ENCODE results near the gene MRPL3. TPM values are rescaled to one million over a fixed set of nuclear protein-coding genes. Genes with fewer than 3 reads are reported as not detected.

The MRPL3 gene
- total RNA-seq, 1 donor from 2014 or later = 157 TPM

DNA sequence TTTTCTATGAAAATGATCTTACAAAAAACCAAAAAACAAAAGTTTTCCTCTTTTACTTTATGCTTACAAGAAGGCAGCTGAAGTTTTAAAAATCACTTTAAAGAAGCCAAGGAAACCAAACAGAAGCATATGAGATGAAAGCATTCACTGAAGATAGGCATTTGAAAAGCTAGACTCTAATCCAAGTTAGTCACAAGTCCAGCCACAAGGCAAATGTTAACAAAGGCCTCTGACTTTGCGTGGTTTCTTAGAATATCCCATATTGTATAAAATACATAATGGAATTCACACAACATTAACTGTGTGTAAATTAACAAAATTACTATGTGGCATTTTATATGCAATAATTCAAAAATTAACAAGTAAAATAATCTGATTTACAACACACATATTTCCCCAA is 17.7 kb downstream of the MRPL3 start:
- H3K4me1 Mint-ChIP-seq (ENCODE audit: low read depth) = peaks cover 22% of the 10 kb centered on the region
- no peak overlapping the region for H3K4me3 Mint-ChIP-seq (ENCODE audit: low read depth)
- no peak overlapping the region for H3K27ac Mint-ChIP-seq
- peaks cover 8% of the 10 kb centered on the region for H3K9me3 Mint-ChIP-seq
- no peak for DNase-seq (ENCODE audit: low spot score)
- H3K36me3 Mint-ChIP-seq (ENCODE audit: low read depth) = peaks cover 53% of the 10 kb centered on the region
- intact Hi-C loops (cut with micrococcal nuclease) = no loop called here
- H3K27me3 Mint-ChIP-seq (ENCODE audit: low read depth) = no peaks in the 10 kb centered on the region

DNA sequence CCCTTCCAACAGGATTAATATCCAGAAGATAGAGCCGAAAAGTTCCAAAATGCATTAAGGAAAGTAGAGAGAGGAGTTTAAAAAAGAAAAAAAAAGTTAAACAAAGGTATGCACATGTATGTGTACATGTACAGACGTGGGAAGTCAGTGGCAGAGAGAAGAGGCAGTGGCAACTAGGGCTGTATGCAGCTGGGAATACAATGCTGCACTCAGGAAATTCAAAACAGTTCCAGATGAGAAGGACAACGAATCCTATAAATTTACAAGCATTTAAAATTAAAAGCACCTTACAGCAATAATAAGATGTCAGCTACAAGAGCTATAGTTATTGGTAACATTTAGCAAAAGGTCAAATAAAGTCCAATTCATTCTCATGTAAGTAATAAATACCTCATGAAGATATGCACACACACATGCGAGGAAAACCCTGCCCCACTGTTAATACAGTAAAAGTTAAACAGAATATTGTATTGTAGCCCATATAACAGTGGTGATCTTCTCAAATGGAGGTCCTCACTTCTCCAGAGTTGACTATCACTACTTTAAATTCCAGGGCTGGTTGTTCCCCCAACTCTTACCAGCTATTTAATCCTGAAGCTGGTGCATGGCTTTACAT is 18.2 kb downstream of the MRPL3 start:
- intact Hi-C loops (cut with micrococcal nuclease) = no loop called here
- H3K4me1 Mint-ChIP-seq (ENCODE audit: low read depth) = peaks cover 22% of the 10 kb centered on the region
- no peak overlapping the region for H3K27ac Mint-ChIP-seq
- H3K27me3 Mint-ChIP-seq (ENCODE audit: low read depth) = no peaks in the 10 kb centered on the region
- peaks cover 8% of the 10 kb centered on the region for H3K9me3 Mint-ChIP-seq
- DNase-seq (ENCODE audit: low spot score) = no peak
- peaks cover 56% of the 10 kb centered on the region for H3K36me3 Mint-ChIP-seq (ENCODE audit: low read depth)
- H3K4me3 Mint-ChIP-seq (ENCODE audit: low read depth) = no peak overlapping the region

DNA sequence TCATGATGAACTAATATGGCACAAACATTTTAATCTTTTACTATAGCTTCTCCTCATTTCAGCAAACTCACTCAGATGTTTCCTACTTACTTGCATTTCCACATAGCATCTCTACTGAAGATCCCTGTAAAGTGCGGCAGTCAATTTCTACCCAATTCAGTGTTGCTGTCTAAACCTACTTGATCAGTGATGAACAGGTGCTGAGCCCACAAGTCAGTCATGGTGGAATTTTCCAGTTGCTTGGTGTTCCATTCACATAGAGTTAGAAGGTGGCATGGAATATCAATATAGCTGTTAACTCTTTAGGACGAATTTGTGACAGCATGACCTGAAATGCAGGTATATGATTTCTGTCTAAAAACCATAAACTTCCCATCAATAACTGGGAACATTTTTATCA is 22.7 kb downstream of the MRPL3 start:
- intact Hi-C loops (cut with micrococcal nuclease) = no loop called here
- peaks cover 15% of the 10 kb centered on the region for H3K4me1 Mint-ChIP-seq (ENCODE audit: low read depth)
- H3K27me3 Mint-ChIP-seq (ENCODE audit: low read depth) = no peaks in the 10 kb centered on the region
- H3K27ac Mint-ChIP-seq = no peak overlapping the region
- peaks cover 51% of the 10 kb centered on the region for H3K36me3 Mint-ChIP-seq (ENCODE audit: low read depth)
- H3K4me3 Mint-ChIP-seq (ENCODE audit: low read depth) = no peak overlapping the region
- H3K9me3 Mint-ChIP-seq = no peaks in the 10 kb centered on the region
- no peak for DNase-seq (ENCODE audit: low spot score)

DNA sequence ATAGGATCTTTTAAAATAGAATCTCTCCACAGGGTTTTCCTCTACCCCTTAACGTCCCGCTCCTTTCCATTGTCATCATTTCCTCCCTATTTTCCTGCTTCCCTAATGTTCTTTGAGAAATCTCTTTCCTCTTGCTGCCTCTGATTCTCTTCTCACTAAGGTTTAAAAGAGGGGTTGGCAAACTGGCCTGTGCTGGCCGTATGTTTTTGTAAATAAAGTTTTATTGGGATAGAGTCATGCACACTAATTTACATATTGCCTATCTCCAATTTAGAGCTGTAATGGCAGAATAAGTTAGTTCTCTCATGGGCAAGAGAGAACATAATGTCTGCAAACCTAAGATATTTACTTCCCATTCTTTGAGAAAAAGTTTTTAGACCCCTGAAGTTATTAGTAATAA is 25.0 kb downstream of the MRPL3 start:
- no peak overlapping the region for H3K27ac Mint-ChIP-seq
- H3K4me1 Mint-ChIP-seq (ENCODE audit: low read depth) = peaks cover 23% of the 10 kb centered on the region
- no peak for DNase-seq (ENCODE audit: low spot score)
- no peak overlapping the region for H3K4me3 Mint-ChIP-seq (ENCODE audit: low read depth)
- no peaks in the 10 kb centered on the region for H3K27me3 Mint-ChIP-seq (ENCODE audit: low read depth)
- H3K9me3 Mint-ChIP-seq = no peaks in the 10 kb centered on the region
- peaks cover 50% of the 10 kb centered on the region for H3K36me3 Mint-ChIP-seq (ENCODE audit: low read depth)
- intact Hi-C loops (cut with micrococcal nuclease) = no loop called here

DNA sequence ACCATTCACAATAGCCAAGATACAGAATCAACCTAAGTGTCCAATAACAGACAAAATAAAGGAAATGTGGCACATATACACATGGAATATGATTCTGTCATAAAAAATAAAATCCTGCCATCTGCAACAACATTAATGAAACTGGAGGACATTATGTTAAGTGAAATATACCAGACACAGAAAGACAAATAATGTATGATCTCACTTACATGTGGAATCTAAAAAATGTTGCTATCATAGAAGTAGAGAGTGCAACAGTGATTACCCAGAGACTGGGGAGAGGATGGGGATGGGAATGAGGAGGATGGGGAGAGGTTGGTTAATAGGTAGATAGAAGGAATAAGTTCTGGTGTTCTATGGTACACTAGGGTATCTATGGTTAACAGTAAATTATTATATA is 28.7 kb downstream of the MRPL3 start:
- peaks cover 43% of the 10 kb centered on the region for H3K4me1 Mint-ChIP-seq (ENCODE audit: low read depth)

DNA sequence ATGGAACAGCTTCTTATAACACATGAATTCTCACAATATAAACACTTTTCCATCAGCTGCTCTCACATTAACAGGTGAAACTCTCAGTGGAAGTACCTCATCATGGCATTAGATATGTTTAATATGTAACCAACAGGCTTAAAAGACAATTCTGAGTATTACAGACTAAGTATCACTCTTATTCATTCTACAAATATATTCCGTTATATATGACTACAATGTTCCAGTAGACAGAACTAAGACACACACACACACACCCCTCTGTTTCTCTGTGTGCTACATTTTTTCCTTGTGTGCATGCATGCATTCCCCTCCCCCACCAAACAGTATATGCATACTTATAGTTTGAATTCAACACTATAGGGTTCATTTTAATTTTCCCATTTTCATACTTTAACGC is 32.4 kb downstream of the MRPL3 start:
- Mint-ChIP-seq H3K36me3 (ENCODE audit: low read depth) (peaks cover 72% of the 10 kb centered on the region), H3K9me3 (no peaks in the 10 kb centered on the region), H3K4me1 (ENCODE audit: low read depth) (peaks cover 34% of the 10 kb centered on the region), H3K4me3 (ENCODE audit: low read depth) (no peak overlapping the region), H3K27me3 (ENCODE audit: low read depth) (no peaks in the 10 kb centered on the region), H3K27ac (peak overlapping the region; percentile 73)
- no peak for DNase-seq (ENCODE audit: low spot score)
- intact Hi-C loops (cut with micrococcal nuclease) = loop anchor here (1.0 kb wide), 1 partner anchor 84 kb away; no protein-coding TSS in a partner anchor

More for the DNA sequence above, 28.7 kb downstream of the MRPL3 start:
- DNase-seq (ENCODE audit: low spot score) = no peak
- intact Hi-C loops (cut with micrococcal nuclease) = no loop called here
- Mint-ChIP-seq H3K27me3 (ENCODE audit: low read depth) (no peaks in the 10 kb centered on the region), H3K9me3 (no peaks in the 10 kb centered on the region), H3K4me3 (ENCODE audit: low read depth) (no peak overlapping the region), H3K27ac (no peak overlapping the region), H3K36me3 (ENCODE audit: low read depth) (peaks cover 62% of the 10 kb centered on the region)

DNA sequence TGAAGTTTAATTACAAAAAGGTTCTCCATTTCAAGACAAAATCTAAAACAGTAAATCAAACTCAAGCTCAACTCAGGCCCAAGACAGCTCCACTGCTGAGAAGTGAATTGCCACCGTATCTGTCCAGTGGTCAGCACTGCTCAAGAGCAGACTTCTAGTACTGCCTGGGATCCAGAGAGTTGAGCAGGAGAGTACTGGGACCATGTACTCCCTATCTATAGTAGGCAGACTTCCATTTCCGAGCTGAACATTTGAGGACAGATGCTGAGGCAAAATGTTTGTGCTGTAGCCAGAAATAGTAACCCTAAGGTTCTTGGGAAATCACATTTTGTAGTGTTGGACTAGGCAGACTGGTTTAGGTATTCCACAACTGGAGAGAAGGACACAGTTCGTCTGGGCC is 44.1 kb downstream of the MRPL3 start:
- H3K4me1 Mint-ChIP-seq (ENCODE audit: low read depth) = no peaks in the 10 kb centered on the region
- H3K36me3 Mint-ChIP-seq (ENCODE audit: low read depth) = peaks cover 47% of the 10 kb centered on the region
- H3K9me3 Mint-ChIP-seq = no peaks in the 10 kb centered on the region
- H3K27me3 Mint-ChIP-seq (ENCODE audit: low read depth) = no peaks in the 10 kb centered on the region
- no peak for DNase-seq (ENCODE audit: low spot score)
- intact Hi-C loops (cut with micrococcal nuclease) = no loop called here
- H3K27ac Mint-ChIP-seq = no peak overlapping the region
- H3K4me3 Mint-ChIP-seq (ENCODE audit: low read depth) = no peak overlapping the region

DNA sequence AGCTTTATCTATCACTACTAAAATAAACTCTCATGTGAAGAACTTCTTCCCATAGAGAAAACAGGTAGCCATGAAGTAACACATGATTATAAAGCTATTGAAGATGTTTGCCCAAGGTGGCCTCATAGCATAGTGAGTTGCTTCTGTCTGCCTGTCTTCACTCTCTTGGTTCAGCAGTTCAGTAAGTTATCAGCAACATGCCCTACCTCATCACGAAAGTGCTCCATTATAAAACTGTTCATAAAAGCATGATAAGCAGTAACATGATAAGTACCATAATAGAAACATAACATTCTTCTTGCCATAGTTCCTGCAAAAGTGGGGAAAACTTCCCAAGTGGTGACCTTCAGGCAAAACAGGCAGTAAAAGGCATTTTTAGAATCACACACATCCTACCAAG is 45.6 kb downstream of the MRPL3 start:
- H3K9me3 Mint-ChIP-seq = no peaks in the 10 kb centered on the region

DNA sequence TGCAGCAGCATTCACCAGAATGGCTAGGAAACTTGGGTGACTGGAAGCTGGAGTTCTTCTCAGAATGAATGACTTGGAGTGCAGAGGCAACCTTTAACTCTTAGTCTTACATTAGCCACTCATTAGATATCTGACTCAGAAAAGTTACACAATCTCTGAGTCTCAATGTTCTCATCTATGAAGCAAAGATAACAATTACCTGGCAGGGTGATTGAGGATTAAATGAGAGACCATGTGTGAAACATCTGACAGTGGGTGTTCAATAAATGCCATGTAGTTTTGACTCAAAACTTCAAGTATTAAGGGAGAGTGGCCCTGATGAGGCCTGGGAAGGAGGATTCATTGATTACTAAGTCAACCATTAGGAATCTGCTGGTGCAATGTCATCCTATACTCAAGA is 48.3 kb downstream of the MRPL3 start:
- no peaks in the 10 kb centered on the region for H3K4me1 Mint-ChIP-seq (ENCODE audit: low read depth)
- no peak overlapping the region for H3K27ac Mint-ChIP-seq
- intact Hi-C loops (cut with micrococcal nuclease) = no loop called here

More for the DNA sequence above, 45.6 kb downstream of the MRPL3 start:
- no peaks in the 10 kb centered on the region for H3K4me1 Mint-ChIP-seq (ENCODE audit: low read depth)
- H3K36me3 Mint-ChIP-seq (ENCODE audit: low read depth) = peaks cover 36% of the 10 kb centered on the region
- H3K27ac Mint-ChIP-seq = no peak overlapping the region
- H3K27me3 Mint-ChIP-seq (ENCODE audit: low read depth) = no peaks in the 10 kb centered on the region
- intact Hi-C loops (cut with micrococcal nuclease) = no loop called here
- H3K4me3 Mint-ChIP-seq (ENCODE audit: low read depth) = no peak overlapping the region
- DNase-seq (ENCODE audit: low spot score) = no peak

DNA sequence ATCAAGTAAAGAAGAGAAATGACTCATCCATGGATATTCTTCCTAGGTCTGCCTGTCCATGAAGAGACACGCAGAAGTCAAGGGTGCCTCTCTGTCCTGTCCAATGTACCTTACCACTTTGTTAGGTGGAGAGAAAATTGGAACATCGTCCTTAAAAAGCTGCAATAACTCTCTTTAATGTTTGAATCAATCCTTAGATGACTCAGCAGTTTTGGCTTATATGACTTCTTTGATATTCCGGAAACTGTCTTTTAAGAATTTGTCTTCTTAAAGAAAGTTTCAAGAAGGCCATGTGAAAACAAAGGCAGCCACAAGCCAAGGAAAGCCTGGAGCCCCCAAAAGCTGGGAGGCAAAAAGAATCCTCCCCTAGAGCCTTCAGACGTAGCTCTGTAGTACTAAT is 49.2 kb downstream of the MRPL3 start:
- no peak for DNase-seq (ENCODE audit: low spot score)
- Mint-ChIP-seq H3K9me3 (peaks cover 8% of the 10 kb centered on the region), H3K4me1 (ENCODE audit: low read depth) (no peaks in the 10 kb centered on the region), H3K27ac (no peak overlapping the region), H3K27me3 (ENCODE audit: low read depth) (no peaks in the 10 kb centered on the region), H3K4me3 (ENCODE audit: low read depth) (no peak overlapping the region), H3K36me3 (ENCODE audit: low read depth) (peaks cover 9% of the 10 kb centered on the region)
- intact Hi-C loops (cut with micrococcal nuclease) = no loop called here

More for the DNA sequence above, 48.3 kb downstream of the MRPL3 start:
- Mint-ChIP-seq H3K4me3 (ENCODE audit: low read depth) (no peak overlapping the region), H3K27me3 (ENCODE audit: low read depth) (no peaks in the 10 kb centered on the region), H3K36me3 (ENCODE audit: low read depth) (peaks cover 15% of the 10 kb centered on the region), H3K9me3 (peaks cover under 1% of the 10 kb centered on the region)
- no peak for DNase-seq (ENCODE audit: low spot score)

DNA sequence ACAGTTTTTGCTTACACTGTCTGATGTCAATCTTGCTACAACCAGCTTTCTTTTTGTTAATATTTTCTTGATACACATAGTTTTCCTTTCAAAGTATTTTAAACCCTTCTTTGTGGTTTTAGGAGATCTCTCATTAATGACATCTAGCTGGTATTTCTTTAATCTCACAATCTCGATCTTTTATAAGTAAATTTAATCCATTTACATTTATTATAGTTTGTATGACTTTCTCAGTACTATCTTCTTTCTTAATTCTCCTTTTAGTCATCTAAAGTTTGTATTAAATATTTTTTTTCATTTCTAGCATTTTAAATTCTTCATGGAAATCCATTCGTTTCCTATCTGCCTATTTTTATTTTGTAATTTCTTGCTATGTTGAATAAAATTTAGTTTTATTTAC is 55.4 kb downstream of the MRPL3 start:
- no peak overlapping the region for H3K4me3 Mint-ChIP-seq (ENCODE audit: low read depth)
- H3K27ac Mint-ChIP-seq = no peak overlapping the region
- no peaks in the 10 kb centered on the region for H3K36me3 Mint-ChIP-seq (ENCODE audit: low read depth)
- DNase-seq (ENCODE audit: low spot score) = no peak
- no peaks in the 10 kb centered on the region for H3K27me3 Mint-ChIP-seq (ENCODE audit: low read depth)
- intact Hi-C loops (cut with micrococcal nuclease) = no loop called here
- no peaks in the 10 kb centered on the region for H3K4me1 Mint-ChIP-seq (ENCODE audit: low read depth)
- peaks cover 12% of the 10 kb centered on the region for H3K9me3 Mint-ChIP-seq

DNA sequence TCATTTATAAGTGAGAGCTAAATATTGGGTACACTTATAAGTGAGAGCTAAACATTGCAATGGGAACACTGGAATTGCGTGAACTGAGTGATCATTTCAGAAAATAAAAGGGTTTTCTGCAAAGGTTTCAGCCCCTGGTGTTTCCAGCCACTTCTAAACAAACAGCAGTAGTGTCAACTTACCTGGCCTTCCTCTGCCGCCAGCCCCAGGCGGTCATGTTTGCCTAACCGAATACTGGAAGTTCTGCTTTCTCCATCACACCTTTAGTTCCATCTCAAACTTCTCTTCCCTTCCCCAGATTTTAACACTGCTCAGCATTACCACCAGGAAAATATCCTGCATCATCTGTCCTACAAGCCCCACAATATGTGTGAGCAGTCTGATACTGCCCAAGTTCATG is 58.6 kb downstream of the MRPL3 start:
- DNase-seq (ENCODE audit: low spot score) = no peak
- Mint-ChIP-seq H3K4me1 (ENCODE audit: low read depth) (no peaks in the 10 kb centered on the region), H3K9me3 (peaks cover 9% of the 10 kb centered on the region), H3K27ac (no peak overlapping the region), H3K4me3 (ENCODE audit: low read depth) (no peak overlapping the region), H3K27me3 (ENCODE audit: low read depth) (peaks cover 6% of the 10 kb centered on the region), H3K36me3 (ENCODE audit: low read depth) (no peaks in the 10 kb centered on the region)
- intact Hi-C loops (cut with micrococcal nuclease) = no loop called here

DNA sequence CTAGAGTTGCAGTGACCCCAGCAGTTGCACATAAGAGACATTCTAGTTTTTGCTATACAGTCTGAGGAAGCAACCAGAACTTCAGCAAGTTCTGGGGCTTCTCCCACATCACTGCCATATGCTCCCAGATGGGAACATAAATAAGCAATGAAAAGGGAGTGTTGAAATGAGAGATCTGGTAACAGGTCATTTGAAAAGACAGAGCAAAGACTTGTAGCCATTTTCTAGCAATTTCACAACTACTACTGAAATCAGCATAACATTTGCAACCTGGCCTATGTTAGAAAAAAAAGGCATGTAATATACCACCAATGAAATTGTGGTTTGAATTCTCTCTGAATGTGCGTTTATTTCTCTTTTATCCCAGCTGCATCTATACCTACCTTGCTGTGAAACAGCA is 63.7 kb downstream of the MRPL3 start:
- Mint-ChIP-seq H3K36me3 (ENCODE audit: low read depth) (no peaks in the 10 kb centered on the region), H3K27ac (no peak overlapping the region), H3K4me1 (ENCODE audit: low read depth) (no peaks in the 10 kb centered on the region), H3K4me3 (ENCODE audit: low read depth) (no peak overlapping the region), H3K9me3 (no peaks in the 10 kb centered on the region), H3K27me3 (ENCODE audit: low read depth) (peaks cover 20% of the 10 kb centered on the region)
- intact Hi-C loops (cut with micrococcal nuclease) = no loop called here
- DNase-seq (ENCODE audit: low spot score) = no peak

DNA sequence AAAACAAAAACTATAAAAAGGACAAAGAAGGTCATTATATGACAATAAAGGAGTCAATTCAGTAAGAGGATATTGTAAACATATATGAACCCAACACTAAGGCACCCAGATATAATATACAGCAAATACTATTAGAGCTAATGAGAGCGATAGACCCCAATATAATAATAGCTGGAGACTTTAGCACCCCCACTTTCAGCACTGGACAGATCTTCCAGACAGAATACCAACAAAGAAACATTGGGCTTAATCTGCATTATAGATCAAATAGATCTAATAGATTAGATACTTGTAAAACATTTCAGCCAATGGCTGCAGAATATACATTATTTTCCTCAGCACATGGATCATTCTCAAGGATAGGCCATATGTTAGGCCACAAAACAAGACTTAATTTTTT is 67.8 kb downstream of the MRPL3 start:
- Mint-ChIP-seq H3K9me3 (no peaks in the 10 kb centered on the region), H3K36me3 (ENCODE audit: low read depth) (no peaks in the 10 kb centered on the region), H3K27me3 (ENCODE audit: low read depth) (peaks cover 16% of the 10 kb centered on the region), H3K27ac (no peak overlapping the region), H3K4me3 (ENCODE audit: low read depth) (no peak overlapping the region), H3K4me1 (ENCODE audit: low read depth) (no peaks in the 10 kb centered on the region)
- intact Hi-C loops (cut with micrococcal nuclease) = no loop called here
- no peak for DNase-seq (ENCODE audit: low spot score)

Data from activated T-helper 2 cell treated with anti-CD3 and anti-CD28 coated beads, Interferon-gamma antibody, Interleukin-2, Interleukin-4, amounts not matched to agents 10 μg/mL and 5 μg/mL and 100 μg/mL, durations not matched to agents 14 hours and 24 hours and 36 hours (primary cell).